DND-41 (cell line): ENCODE results near the gene ZNF444.

Experiments
- ATAC-seq: fragments of 200-7000 bp; cut with Tn5 transposase; 3 replicates; pipeline ENCODE4 v1.9.1; 2021; ENCODE audit warnings: low read depth; ENCODE audit not compliant: insufficient read depth
- DNase-seq: peaks from one replicate; pipeline ENCODE4 v3.0.0-alpha.2; 2020
- H2AFZ ChIP-seq: 2 replicates; pipeline ENCODE4 v1.6.0; 2012; ENCODE audit warnings: low read depth, low read length
- H3K27ac ChIP-seq: 2 replicates; pipeline ENCODE4 v1.5.1; 2012; ENCODE audit warnings: low read length, inconsistent platforms
- H3K27me3 ChIP-seq: fragments of 200-600 bp; sonication (generic); 2 replicates; pipeline ENCODE4 v1.6.0; 2012; ENCODE audit warnings: low read length, mild to moderate bottlenecking, inconsistent platforms; ENCODE audit not compliant: insufficient read depth, poor library complexity
- H3K36me3 ChIP-seq: 2 replicates; pipeline ENCODE4 v1.5.1; 2012; ENCODE audit warnings: low read length, inconsistent platforms; ENCODE audit not compliant: insufficient read depth
- H3K4me1 ChIP-seq: 2 replicates; pipeline ENCODE4 v1.5.1; 2012; ENCODE audit warnings: mild to moderate bottlenecking, low read length; ENCODE audit not compliant: insufficient read depth
- H3K4me2 ChIP-seq: 2 replicates; pipeline ENCODE4 v1.6.0; 2012; ENCODE audit warnings: mild to moderate bottlenecking, moderate library complexity, low read length, inconsistent platforms; ENCODE audit not compliant: insufficient read depth
- H3K4me3 ChIP-seq, 2 experiments: fragments of 200-600 bp in 1 of 2; shearing (Covaris generic) in 1 of 2; 2 replicates each; pipeline ENCODE4 v1.5.1; 2012 to 2016; ENCODE audit warnings: inconsistent platforms in 2 of 2, low read length in 2 of 2, mild to moderate bottlenecking in 2 of 2, low read depth in 1 of 2, moderate library complexity in 1 of 2
- H3K79me2 ChIP-seq: 2 replicates; pipeline ENCODE4 v1.6.0; 2012; ENCODE audit warnings: low read length, inconsistent platforms; ENCODE audit not compliant: insufficient read depth
- H3K9ac ChIP-seq: 2 replicates; pipeline ENCODE4 v1.6.0; 2012; ENCODE audit warnings: low read depth, mild to moderate bottlenecking, inconsistent platforms, low read length, moderate library complexity
- H3K9me3 ChIP-seq: 2 replicates; pipeline ENCODE4 v1.5.1; 2012; ENCODE audit warnings: low read length, moderate library complexity, mild to moderate bottlenecking, inconsistent platforms; ENCODE audit not compliant: insufficient read depth, severe bottlenecking
- H4K20me1 ChIP-seq: 2 replicates; pipeline ENCODE4 v1.6.0; 2012; ENCODE audit warnings: low read length; ENCODE audit not compliant: insufficient read depth
- CTCF ChIP-seq: IDR thresholded peaks from 2 replicates; pipeline ENCODE4 v1.5.1; 2012; ENCODE audit warnings: borderline replicate concordance, low read length, moderate library complexity, mild to moderate bottlenecking; ENCODE audit not compliant: poor library complexity, severe bottlenecking; ENCODE audit errors: extremely low read depth
- EZH2 ChIP-seq: IDR thresholded peaks from 3 replicates; pipeline ENCODE4 v1.6.1; 2012; ENCODE audit warnings: borderline replicate concordance, low read depth, mild to moderate bottlenecking, moderate library complexity, low read length, inconsistent platforms; ENCODE audit not compliant: severe bottlenecking

ZNF444 gene

GRCh38 chr19:56142087-56142787 lies 1.1 kb downstream of the ZNF444 start:
- peak overlapping the region; percentile 81 for H3K27ac ChIP-seq
- peak overlapping the region; percentile 86 for H3K4me2 ChIP-seq
- peak overlapping the region; percentile 24 to 70; a peak in 3 of 4 replicates for H3K4me3 ChIP-seq
- H3K36me3 ChIP-seq: peaks cover 21% of the 10 kb centered on the region
- TF ChIP-seq EZH2 (no peak), CTCF (no peak)
- no peak for DNase-seq
- 0 out of 2 replicates have a peak overlapping the region, but pooled peaks have one; percentile 59 for H2AFZ ChIP-seq
- peaks cover 43% of the 10 kb centered on the region for H3K4me1 ChIP-seq
- peaks cover 46% of the 10 kb centered on the region for H3K79me2 ChIP-seq
- no peak for ATAC-seq
- H3K9me3 ChIP-seq: no peaks in the 10 kb centered on the region
- H3K27me3 ChIP-seq: no peaks in the 10 kb centered on the region
- H3K9ac ChIP-seq: peak overlapping the region; percentile 59
- H4K20me1 ChIP-seq: peaks cover 16% of the 10 kb centered on the region

GRCh38 chr19:56142897-56143434 lies 1.9 kb downstream of the ZNF444 start:
- peak overlapping the region; percentile 86 for H3K4me2 ChIP-seq
- H3K79me2 ChIP-seq: peaks cover 50% of the 10 kb centered on the region
- peaks cover 28% of the 10 kb centered on the region for H3K36me3 ChIP-seq
- H3K9ac ChIP-seq: peak overlapping the region; percentile 59
- H4K20me1 ChIP-seq: peaks cover 16% of the 10 kb centered on the region
- H3K27me3 ChIP-seq: no peaks in the 10 kb centered on the region
- H2AFZ ChIP-seq: no peak overlapping the region
- no peak for TF ChIP-seq EZH2
- TF ChIP-seq CTCF: no peak
- no peak for ATAC-seq
- peaks cover 43% of the 10 kb centered on the region for H3K4me1 ChIP-seq
- H3K9me3 ChIP-seq: no peaks in the 10 kb centered on the region
- H3K4me3 ChIP-seq: peak overlapping the region in 1 of 2 experiments; percentile 70; a peak in 2 of 4 replicates
- no peak for DNase-seq
- H3K27ac ChIP-seq: peak overlapping the region; percentile 81

GRCh38 chr19:56144376-56144775 lies 3.3 kb downstream of the ZNF444 start:
- H3K9ac ChIP-seq: no peak overlapping the region
- H3K36me3 ChIP-seq: peaks cover 37% of the 10 kb centered on the region
- no peak overlapping the region for H3K4me2 ChIP-seq
- no peak overlapping the region for H3K4me3 ChIP-seq
- no peaks in the 10 kb centered on the region for H3K27me3 ChIP-seq
- H3K9me3 ChIP-seq: no peaks in the 10 kb centered on the region
- H3K27ac ChIP-seq: peak overlapping the region; percentile 47
- H3K79me2 ChIP-seq: peaks cover 53% of the 10 kb centered on the region
- H3K4me1 ChIP-seq: peaks cover 43% of the 10 kb centered on the region
- no peak for ATAC-seq
- peaks cover 21% of the 10 kb centered on the region for H4K20me1 ChIP-seq
- DNase-seq: no peak
- H2AFZ ChIP-seq: no peak overlapping the region
- TF ChIP-seq CTCF (no peak), EZH2 (no peak)
